Measurements from ENCODE around the gene SULT1A2. TPM values are rescaled to one million over a fixed set of nuclear protein-coding genes. Genes with fewer than 3 reads are reported as not detected.

SULT1A2 gene
- total RNA-seq, 1 experiment from 2014 or later = 0.44 TPM

- intact Hi-C loops (cut with micrococcal nuclease) = no loop called here
- Mint-ChIP-seq H3K36me3 (ENCODE audit: insufficient read depth, unreplicated experiment) (no peaks in the 10 kb centered on the region), H3K9me3 (ENCODE audit: unreplicated experiment) (no peaks in the 10 kb centered on the region), H3K27ac (ENCODE audit: low read depth, unreplicated experiment) (no peak overlapping the region), H3K4me1 (ENCODE audit: insufficient read depth, unreplicated experiment) (no peaks in the 10 kb centered on the region), H3K27me3 (ENCODE audit: insufficient read depth, unreplicated experiment) (no peaks in the 10 kb centered on the region), H3K4me3 (ENCODE audit: unreplicated experiment) (no peak overlapping the region)
- TF ChIP-seq CTCF (IDR thresholded peaks at IDR 0.05; ENCODE audit: unreplicated experiment) = no peak
- no TSS peak for BruUV-seq (replicated peaks)
- DNase-seq (ENCODE audit: unreplicated experiment) = no peak
- ChIA-PET POLR2A (interaction anchor here (1.2 kb wide), 1 partner anchor 14 kb away, joined by 4 read pairs; no protein-coding TSS in a partner anchor), CTCF (no interaction called here)
Measured at GRCh38 chr16:28607116-28607623, 10.3 kb upstream of the SULT1A2 start.

GRCh38 chr16:28606291-28607115, 9.7 kb upstream of the SULT1A2 start:
- CTCF ChIA-PET = no interaction called here
- Mint-ChIP-seq H3K9me3 (ENCODE audit: unreplicated experiment) (no peaks in the 10 kb centered on the region), H3K27ac (ENCODE audit: low read depth, unreplicated experiment) (no peak overlapping the region), H3K27me3 (ENCODE audit: insufficient read depth, unreplicated experiment) (no peaks in the 10 kb centered on the region), H3K4me1 (ENCODE audit: insufficient read depth, unreplicated experiment) (no peaks in the 10 kb centered on the region), H3K4me3 (ENCODE audit: unreplicated experiment) (no peak overlapping the region), H3K36me3 (ENCODE audit: insufficient read depth, unreplicated experiment) (no peaks in the 10 kb centered on the region)
- intact Hi-C loops (cut with micrococcal nuclease) = no loop called here
- DNase-seq (ENCODE audit: unreplicated experiment) = no peak
- no TSS peak for BruUV-seq (replicated peaks)
- TF ChIP-seq CTCF (IDR thresholded peaks at IDR 0.05; ENCODE audit: unreplicated experiment) = no peak
- POLR2A ChIA-PET = interaction anchor here (1.2 kb wide), 1 partner anchor 14 kb away, joined by 4 read pairs; no protein-coding TSS in a partner anchor

- POLR2A ChIA-PET = interaction anchor here (0.5 to 0.7 kb wide), 2 partner anchors 12 to 1462 kb away, joined by 3 to 4 read pairs; no protein-coding TSS in a partner anchor
- Mint-ChIP-seq H3K9me3 (ENCODE audit: unreplicated experiment) (no peaks in the 10 kb centered on the region), H3K36me3 (ENCODE audit: insufficient read depth, unreplicated experiment) (no peaks in the 10 kb centered on the region), H3K4me1 (ENCODE audit: insufficient read depth, unreplicated experiment) (no peaks in the 10 kb centered on the region), H3K4me3 (ENCODE audit: unreplicated experiment) (no peak overlapping the region), H3K27ac (ENCODE audit: low read depth, unreplicated experiment) (no peak overlapping the region), H3K27me3 (ENCODE audit: insufficient read depth, unreplicated experiment) (no peaks in the 10 kb centered on the region)
- no peak for DNase-seq (ENCODE audit: unreplicated experiment)
- CTCF ChIA-PET = interaction anchor here (0.7 to 2.1 kb wide), 2 partner anchors 12 to 77 kb away, joined by 3 to 9 read pairs; no protein-coding TSS in a partner anchor
- intact Hi-C loops (cut with micrococcal nuclease) = no loop called here
- BruUV-seq (replicated peaks) = no TSS peak
- no peak for TF ChIP-seq CTCF (IDR thresholded peaks at IDR 0.05; ENCODE audit: unreplicated experiment)
Measured at GRCh38 chr16:28604186-28604565, 7.3 kb upstream of the SULT1A2 start.

- DNase-seq (ENCODE audit: unreplicated experiment) = no peak
- POLR2A ChIA-PET = interaction anchor here (0.5 kb wide), 1 partner anchor 1463 kb away, joined by 3 read pairs; no protein-coding TSS in a partner anchor
- H3K27me3 Mint-ChIP-seq (ENCODE audit: insufficient read depth, unreplicated experiment) = no peaks in the 10 kb centered on the region
- no TSS peak for BruUV-seq (replicated peaks)
- no peak for TF ChIP-seq CTCF (IDR thresholded peaks at IDR 0.05; ENCODE audit: unreplicated experiment)
- H3K4me3 Mint-ChIP-seq (ENCODE audit: unreplicated experiment) = no peak overlapping the region
- no peak overlapping the region for H3K27ac Mint-ChIP-seq (ENCODE audit: low read depth, unreplicated experiment)
- no peaks in the 10 kb centered on the region for H3K36me3 Mint-ChIP-seq (ENCODE audit: insufficient read depth, unreplicated experiment)
- H3K9me3 Mint-ChIP-seq (ENCODE audit: unreplicated experiment) = no peaks in the 10 kb centered on the region
- H3K4me1 Mint-ChIP-seq (ENCODE audit: insufficient read depth, unreplicated experiment) = no peaks in the 10 kb centered on the region
- CTCF ChIA-PET = interaction anchor here (2.1 kb wide), 1 partner anchor 13 kb away, joined by 9 read pairs; no protein-coding TSS in a partner anchor
- intact Hi-C loops (cut with micrococcal nuclease) = no loop called here
Measured at GRCh38 chr16:28603381-28604185, 6.7 kb upstream of the SULT1A2 start.
